ENCODE results near the gene AFF2.

DNA sequence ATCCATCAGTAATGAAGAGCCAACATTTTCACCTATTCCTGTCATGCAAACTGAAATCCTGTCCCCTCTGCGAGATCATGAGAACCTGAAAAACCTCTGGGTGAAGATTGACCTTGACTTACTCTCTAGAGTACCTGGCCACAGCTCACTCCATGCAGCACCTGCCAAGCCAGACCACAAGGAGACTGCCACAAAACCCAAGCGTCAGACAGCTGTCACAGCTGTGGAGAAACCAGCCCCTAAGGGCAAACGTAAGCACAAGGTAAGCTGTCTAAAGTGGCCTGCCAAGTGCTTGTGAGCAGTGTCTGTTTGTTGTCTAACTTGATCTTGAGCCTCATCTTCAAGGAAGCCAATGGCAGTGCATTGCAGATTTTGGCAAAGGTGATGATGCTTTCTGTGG, 455.9 kb downstream of the AFF2 start:
- TF ChIP-seq, protein P1, sequence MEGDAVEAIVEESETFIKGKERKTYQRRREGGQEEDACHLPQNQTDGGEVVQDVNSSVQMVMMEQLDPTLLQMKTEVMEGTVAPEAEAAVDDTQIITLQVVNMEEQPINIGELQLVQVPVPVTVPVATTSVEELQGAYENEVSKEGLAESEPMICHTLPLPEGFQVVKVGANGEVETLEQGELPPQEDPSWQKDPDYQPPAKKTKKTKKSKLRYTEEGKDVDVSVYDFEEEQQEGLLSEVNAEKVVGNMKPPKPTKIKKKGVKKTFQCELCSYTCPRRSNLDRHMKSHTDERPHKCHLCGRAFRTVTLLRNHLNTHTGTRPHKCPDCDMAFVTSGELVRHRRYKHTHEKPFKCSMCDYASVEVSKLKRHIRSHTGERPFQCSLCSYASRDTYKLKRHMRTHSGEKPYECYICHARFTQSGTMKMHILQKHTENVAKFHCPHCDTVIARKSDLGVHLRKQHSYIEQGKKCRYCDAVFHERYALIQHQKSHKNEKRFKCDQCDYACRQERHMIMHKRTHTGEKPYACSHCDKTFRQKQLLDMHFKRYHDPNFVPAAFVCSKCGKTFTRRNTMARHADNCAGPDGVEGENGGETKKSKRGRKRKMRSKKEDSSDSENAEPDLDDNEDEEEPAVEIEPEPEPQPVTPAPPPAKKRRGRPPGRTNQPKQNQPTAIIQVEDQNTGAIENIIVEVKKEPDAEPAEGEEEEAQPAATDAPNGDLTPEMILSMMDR (IDR thresholded peaks at IDR 0.05): no peak
- TF ChIP-seq POLR2AphosphoS5 (IDR thresholded peaks at IDR 0.05; ENCODE audit: insufficient read depth in 1 of 2, low read depth in 1 of 2): no peak
